Neutrophil (primary cell): ENCODE measurements around the gene TYMP.

Experiments used
- H3K27ac ChIP-seq: fragments of 200-600 bp; sonication (generic); 2 replicates; pipeline ENCODE4 v1.5.1; 2016; ENCODE audit warnings: mild to moderate bottlenecking, moderate library complexity
- H3K27me3 ChIP-seq: fragments of 200-600 bp; sonication (generic); 2 replicates; pipeline ENCODE4 v1.6.0; 2016; ENCODE audit warnings: mild to moderate bottlenecking
- H3K36me3 ChIP-seq: fragments of 200-600 bp; sonication (generic); 2 replicates; pipeline ENCODE4 v1.5.1; 2017
- H3K4me1 ChIP-seq, 2 experiments: fragments of 200-600 bp in 1 of 2; sonication (generic) in 1 of 2; 1 replicate in 1 of 2; 2 replicates in 1 of 2; pipeline versions ENCODE4 v1.5.1 to v1.6.1; 2013 to 2016; ENCODE audit warnings: low read depth in 1 of 2, low read length in 1 of 2, mild to moderate bottlenecking in 1 of 2, moderate library complexity in 1 of 2; ENCODE audit not compliant: control insufficient read depth in 1 of 2, insufficient read depth in 1 of 2
- H3K4me3 ChIP-seq, 2 experiments: fragments of 200-600 bp in 1 of 2; sonication (generic) in 1 of 2; 1 replicate in 1 of 2; 2 replicates in 1 of 2; pipeline ENCODE4 v1.5.1; 2013 to 2016; ENCODE audit warnings: low read depth in 1 of 2, low read length in 1 of 2, mild to moderate bottlenecking in 1 of 2, moderate library complexity in 1 of 2
- H3K9me3 ChIP-seq: fragments of 200-600 bp; sonication (generic); 2 replicates; pipeline ENCODE4 v1.5.1; 2016
- CTCF ChIP-seq: fragments of 200-600 bp; sonication (generic); IDR thresholded peaks from 2 replicates; pipeline ENCODE4 v1.5.1; 2016; ENCODE audit warnings: antibody characterized with exemption

Gene TYMP

GRCh38 chr22:50532824-50533796, 3.3 kb upstream of the TYMP start:
- peak overlapping the region; percentile 98 for H3K27ac ChIP-seq
- H3K36me3 ChIP-seq: peaks cover 14% of the 10 kb centered on the region
- H3K27me3 ChIP-seq: no peaks in the 10 kb centered on the region
- no peak for TF ChIP-seq CTCF
- peak overlapping the region; percentile 81 to 98 for H3K4me3 ChIP-seq
- peaks cover 64 to 71% of the 10 kb centered on the region in 2 experiments for H3K4me1 ChIP-seq
- H3K9me3 ChIP-seq: no peaks in the 10 kb centered on the region

- H3K9me3 ChIP-seq: no peaks in the 10 kb centered on the region
- H3K27me3 ChIP-seq: no peaks in the 10 kb centered on the region
- peaks cover 17% of the 10 kb centered on the region for H3K36me3 ChIP-seq
- H3K4me3 ChIP-seq: peak overlapping the region; percentile 81 to 98
- no peak for TF ChIP-seq CTCF
- H3K27ac ChIP-seq: peak overlapping the region; percentile 98
- H3K4me1 ChIP-seq: peaks cover 64 to 71% of the 10 kb centered on the region in 2 experiments
Observed at GRCh38 chr22:50531962-50532674, 2.3 kb upstream of the TYMP start.

GRCh38 chr22:50531546-50531961, 1.7 kb upstream of the TYMP start:
- Histone ChIP-seq H3K27ac (peak overlapping the region; percentile 98), H3K9me3 (no peaks in the 10 kb centered on the region), H3K4me1 (peaks cover 64 to 71% of the 10 kb centered on the region in 2 experiments), H3K27me3 (no peaks in the 10 kb centered on the region), H3K4me3 (peak overlapping the region; percentile 81 to 98), H3K36me3 (peaks cover 17% of the 10 kb centered on the region)
- TF ChIP-seq CTCF: peak; percentile 48

GRCh38 chr22:50530877-50531545, 1.2 kb upstream of the TYMP start:
- Histone ChIP-seq H3K4me1 (peaks cover 66 to 67% of the 10 kb centered on the region in 2 experiments), H3K27me3 (no peaks in the 10 kb centered on the region), H3K36me3 (peaks cover 17% of the 10 kb centered on the region), H3K9me3 (no peaks in the 10 kb centered on the region), H3K27ac (peak overlapping the region; percentile 98), H3K4me3 (peak overlapping the region; percentile 81 to 98)
- peak; percentile 29 for TF ChIP-seq CTCF

- Histone ChIP-seq H3K27ac (peak overlapping the region; percentile 98), H3K36me3 (peaks cover 17% of the 10 kb centered on the region), H3K27me3 (no peaks in the 10 kb centered on the region), H3K9me3 (no peaks in the 10 kb centered on the region), H3K4me1 (peaks cover 63 to 68% of the 10 kb centered on the region in 2 experiments), H3K4me3 (peak overlapping the region; percentile 81 to 98)
- no peak for TF ChIP-seq CTCF
Observed at GRCh38 chr22:50530580-50530876, 716 bp upstream of the TYMP start.
